GM18526 (cell line): ENCODE measurements around the gene EIF4B.

Experiments used
- POLR2A ChIP-seq: IDR thresholded peaks from 3 replicates; pipeline ENCODE4 v1.6.1; 2011; ENCODE audit not compliant: insufficient read length; ENCODE audit errors: extremely low read depth

The EIF4B gene, protein sequence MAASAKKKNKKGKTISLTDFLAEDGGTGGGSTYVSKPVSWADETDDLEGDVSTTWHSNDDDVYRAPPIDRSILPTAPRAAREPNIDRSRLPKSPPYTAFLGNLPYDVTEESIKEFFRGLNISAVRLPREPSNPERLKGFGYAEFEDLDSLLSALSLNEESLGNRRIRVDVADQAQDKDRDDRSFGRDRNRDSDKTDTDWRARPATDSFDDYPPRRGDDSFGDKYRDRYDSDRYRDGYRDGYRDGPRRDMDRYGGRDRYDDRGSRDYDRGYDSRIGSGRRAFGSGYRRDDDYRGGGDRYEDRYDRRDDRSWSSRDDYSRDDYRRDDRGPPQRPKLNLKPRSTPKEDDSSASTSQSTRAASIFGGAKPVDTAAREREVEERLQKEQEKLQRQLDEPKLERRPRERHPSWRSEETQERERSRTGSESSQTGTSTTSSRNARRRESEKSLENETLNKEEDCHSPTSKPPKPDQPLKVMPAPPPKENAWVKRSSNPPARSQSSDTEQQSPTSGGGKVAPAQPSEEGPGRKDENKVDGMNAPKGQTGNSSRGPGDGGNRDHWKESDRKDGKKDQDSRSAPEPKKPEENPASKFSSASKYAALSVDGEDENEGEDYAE

DNA sequence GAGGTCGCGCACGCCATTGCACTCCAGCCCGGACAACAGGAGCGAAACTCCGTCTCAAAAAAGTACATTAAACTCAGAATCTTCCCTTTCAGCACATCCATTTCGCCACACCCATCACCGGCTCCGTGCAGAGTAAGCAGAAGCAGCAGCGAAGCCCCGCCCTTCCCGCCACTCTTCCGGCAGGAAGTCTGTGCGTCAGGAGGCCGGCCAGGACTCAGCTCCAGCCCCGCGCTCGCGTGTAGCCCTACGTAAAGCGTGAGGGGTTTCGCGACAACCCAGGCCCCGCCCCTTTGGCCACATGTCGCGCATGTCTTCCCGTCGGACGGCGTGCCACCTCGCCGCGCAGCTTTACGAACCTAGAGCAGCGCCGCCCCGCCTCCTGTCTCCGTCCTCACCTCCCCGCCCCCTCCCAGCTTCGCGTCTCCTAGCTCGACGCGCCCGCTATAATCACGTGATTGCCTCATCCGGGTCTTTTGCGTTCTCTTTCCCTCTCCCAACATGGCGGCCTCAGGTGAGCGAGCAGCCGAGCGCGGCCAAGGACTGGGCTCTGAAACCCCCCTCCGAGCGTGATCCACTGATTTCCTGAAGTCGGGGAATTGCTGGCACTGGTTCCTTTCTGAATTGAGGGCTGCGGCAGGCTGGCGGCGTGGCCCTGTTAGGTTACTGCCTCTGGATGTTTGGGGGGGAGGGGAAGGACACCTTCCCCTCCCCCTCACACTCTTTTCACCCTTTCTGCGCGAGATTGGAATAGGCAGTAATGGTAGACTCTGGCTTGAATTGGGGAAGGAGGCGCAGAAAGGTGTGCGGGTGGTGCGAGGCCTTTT is at the start of gene EIF4B:
Gene EIF4B, plus strand, starts transcription at position 471 of the 824 bp plus-strand sequence. Its CDS starts 28 bp downstream, at position 499.
- peak; percentile 75 for TF ChIP-seq POLR2A

DNA sequence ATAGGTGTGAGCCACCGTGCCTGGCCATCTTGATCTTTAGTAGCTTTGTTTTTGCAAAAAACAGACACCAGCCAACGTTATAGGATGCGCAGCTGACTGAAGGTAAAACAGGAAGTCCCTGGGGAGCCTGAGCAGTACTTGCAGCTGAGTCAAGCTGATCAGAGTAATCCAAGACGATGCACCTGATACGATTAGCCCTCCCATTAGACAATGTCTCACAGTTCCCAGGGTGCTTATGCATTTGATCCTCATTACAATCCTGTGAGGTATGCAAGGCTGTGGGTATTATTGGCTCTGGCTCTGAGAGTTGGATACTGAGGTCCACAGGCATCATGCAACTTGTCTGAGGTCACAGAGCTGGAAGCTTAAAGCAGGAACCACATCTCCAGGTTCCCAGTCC is 49.3 kb upstream of the EIF4B start:
- no peak for TF ChIP-seq POLR2A

DNA sequence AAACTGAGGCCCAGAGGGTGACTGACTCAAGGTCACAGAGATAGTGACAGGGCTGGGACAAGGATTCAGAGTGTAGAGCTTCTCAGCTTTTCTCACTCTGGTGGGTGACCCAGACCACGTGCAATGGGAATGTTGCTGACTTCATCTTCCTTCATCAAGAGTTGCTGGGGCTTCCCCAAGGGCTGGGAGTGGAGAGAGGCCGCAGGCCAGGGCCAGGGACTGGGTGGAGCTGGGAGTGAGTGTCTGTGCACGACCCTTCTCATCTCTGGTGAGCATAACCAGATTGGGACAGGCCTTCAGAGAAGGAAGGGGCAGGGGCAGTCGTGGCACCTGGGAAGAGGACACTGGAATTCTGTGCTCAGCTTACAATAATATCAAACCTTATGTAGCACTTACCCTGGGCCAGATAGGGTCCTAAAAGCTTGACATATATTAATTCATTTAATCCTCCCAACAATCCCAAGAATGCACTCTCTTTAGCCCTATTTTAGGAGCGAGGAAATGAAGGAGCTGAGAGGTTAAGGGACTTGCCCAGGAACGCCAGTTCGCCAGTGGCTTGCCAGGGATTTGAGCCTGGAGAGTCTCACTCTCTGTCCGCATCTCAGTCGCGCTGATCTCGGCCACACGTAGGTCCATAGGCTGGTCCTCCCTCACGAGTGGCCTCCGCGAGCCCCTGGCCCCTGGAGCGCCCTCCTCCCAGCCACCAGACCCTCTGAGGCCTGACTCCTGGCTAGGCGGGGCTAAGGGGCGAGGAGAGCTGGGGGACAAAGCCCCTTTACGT is 41.5 kb upstream of the EIF4B start:
- TF ChIP-seq POLR2A, result no peak

DNA sequence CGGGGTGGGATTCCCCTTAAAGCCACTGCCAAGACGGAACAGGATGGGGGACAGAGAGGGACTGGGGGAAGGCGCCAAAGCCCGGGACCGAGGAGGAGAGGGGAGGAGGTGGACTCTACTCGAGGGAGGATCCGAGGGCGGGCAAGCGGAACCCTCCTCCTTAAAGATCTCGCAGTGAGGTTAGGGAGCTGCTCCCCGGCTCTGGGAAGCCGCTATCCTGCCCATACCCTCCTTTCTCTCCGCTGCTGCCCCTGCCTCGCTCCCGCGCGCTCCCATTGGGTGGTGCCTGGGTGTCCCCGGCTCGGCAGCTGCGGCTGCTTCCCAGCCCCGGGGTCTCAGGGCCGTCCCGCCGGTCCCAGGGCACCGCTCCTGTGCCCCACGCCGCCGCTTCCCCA is 40.9 kb upstream of the EIF4B start:
- no peak for TF ChIP-seq POLR2A

- TF ChIP-seq POLR2A, result no peak
These were observed 37.0 kb upstream of the EIF4B start for GRCh38 chr12:52969166-52969795.

- TF ChIP-seq POLR2A, result no peak
These were observed 36.3 kb upstream of the EIF4B start for GRCh38 chr12:52969828-52970569.

- TF ChIP-seq POLR2A, result no peak
These were observed 34.5 kb upstream of the EIF4B start for GRCh38 chr12:52971679-52972329.

GRCh38 chr12:52975204-52975603 is 31.1 kb upstream of the EIF4B start:
- no peak for TF ChIP-seq POLR2A

- no peak for TF ChIP-seq POLR2A
These were observed 30.3 kb upstream of the EIF4B start for GRCh38 chr12:52975820-52976573.

DNA sequence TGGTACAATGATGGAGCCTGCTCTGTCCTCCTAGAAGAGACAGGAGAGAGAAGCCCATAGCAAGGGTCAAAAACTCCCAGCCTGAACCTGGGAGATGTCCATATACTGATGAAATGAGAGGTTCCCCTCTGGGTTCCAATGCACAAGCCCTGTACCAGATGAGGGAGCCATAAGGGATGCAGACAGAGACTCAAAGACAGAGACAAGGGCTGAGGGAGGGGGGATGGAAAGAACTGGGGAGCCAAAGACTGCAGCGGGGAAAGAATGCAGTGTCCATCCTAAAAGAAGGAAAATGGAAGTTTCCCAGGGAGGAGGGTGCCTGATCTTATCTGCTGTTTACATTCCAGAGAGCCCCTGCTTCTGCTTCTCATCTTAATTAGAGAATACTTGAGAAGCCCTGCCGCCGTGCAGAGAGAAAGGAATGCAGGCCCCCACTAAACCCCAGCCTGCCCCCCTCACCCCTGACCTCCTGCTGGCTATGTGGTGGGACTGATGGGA is 29.6 kb upstream of the EIF4B start:
- no peak for TF ChIP-seq POLR2A

GRCh38 chr12:52977170-52977569 is 29.1 kb upstream of the EIF4B start:
- no peak for TF ChIP-seq POLR2A

- TF ChIP-seq POLR2A, result no peak
These were observed 26.1 kb upstream of the EIF4B start for GRCh38 chr12:52980096-52980649.
